Subcutaneous adipose tissue (tissue), 4 donors: ENCODE measurements around the gene RAI1. TPM values are rescaled to one million over a fixed set of nuclear protein-coding genes. Genes with fewer than 3 reads are reported as not detected.

Experiments used
- total RNA-seq, 4 donors: library from RNA; depleted of rRNA; stranded (reverse); fragments of >200 nt; gene quantifications; one replicate each; pipeline ENCODE4 v1.1.0, GENCODE V29; 2016
- TF ChIP-seq, protein P1 (sequence below): fragments of 450-650 bp; IDR thresholded peaks from one replicate; pipeline ENCODE4 v1.5.1; 2016; ENCODE audit warnings: low read depth, mild to moderate bottlenecking, control low read depth, antibody characterized with exemption, moderate library complexity

RAI1 gene
- total RNA-seq, 4 donors from 2014 or later: 4.1 to 20.0 (median 7.5) TPM

DNA sequence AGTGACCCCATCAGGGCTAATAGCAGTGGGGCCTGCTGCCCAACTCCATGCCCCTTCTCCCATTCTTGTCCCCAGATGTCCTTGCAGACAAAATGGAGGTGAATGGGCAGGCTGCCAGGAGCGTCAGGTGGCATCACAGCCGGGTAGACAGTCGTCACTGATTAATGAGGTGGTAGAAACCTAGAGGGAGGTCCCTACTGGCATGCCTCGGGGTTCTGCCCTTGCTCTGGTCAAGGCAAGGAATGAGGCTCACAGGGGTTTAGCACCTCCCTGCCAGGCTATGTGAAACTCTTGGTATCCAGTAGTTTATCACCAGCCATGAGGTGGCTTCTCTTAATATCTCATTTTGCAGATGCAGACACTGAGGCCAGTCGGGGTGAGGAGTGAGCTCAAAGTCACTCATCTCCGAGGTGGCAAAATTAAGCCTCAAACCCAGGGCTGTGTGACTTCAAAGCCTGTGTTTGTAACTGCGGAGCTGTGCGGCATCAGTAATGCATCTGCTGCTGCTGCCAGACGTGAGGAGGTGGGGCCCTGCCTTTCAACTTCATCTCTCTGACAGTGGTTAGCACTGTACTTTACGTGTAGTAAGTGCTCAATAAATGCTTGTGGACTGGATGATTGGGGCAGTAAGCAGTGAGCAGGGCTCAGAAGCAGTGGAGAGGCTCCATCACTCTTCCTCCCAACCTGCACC is 21.3 kb downstream of the RAI1 start:
- TF ChIP-seq, protein P1, sequence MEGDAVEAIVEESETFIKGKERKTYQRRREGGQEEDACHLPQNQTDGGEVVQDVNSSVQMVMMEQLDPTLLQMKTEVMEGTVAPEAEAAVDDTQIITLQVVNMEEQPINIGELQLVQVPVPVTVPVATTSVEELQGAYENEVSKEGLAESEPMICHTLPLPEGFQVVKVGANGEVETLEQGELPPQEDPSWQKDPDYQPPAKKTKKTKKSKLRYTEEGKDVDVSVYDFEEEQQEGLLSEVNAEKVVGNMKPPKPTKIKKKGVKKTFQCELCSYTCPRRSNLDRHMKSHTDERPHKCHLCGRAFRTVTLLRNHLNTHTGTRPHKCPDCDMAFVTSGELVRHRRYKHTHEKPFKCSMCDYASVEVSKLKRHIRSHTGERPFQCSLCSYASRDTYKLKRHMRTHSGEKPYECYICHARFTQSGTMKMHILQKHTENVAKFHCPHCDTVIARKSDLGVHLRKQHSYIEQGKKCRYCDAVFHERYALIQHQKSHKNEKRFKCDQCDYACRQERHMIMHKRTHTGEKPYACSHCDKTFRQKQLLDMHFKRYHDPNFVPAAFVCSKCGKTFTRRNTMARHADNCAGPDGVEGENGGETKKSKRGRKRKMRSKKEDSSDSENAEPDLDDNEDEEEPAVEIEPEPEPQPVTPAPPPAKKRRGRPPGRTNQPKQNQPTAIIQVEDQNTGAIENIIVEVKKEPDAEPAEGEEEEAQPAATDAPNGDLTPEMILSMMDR: no peak

DNA sequence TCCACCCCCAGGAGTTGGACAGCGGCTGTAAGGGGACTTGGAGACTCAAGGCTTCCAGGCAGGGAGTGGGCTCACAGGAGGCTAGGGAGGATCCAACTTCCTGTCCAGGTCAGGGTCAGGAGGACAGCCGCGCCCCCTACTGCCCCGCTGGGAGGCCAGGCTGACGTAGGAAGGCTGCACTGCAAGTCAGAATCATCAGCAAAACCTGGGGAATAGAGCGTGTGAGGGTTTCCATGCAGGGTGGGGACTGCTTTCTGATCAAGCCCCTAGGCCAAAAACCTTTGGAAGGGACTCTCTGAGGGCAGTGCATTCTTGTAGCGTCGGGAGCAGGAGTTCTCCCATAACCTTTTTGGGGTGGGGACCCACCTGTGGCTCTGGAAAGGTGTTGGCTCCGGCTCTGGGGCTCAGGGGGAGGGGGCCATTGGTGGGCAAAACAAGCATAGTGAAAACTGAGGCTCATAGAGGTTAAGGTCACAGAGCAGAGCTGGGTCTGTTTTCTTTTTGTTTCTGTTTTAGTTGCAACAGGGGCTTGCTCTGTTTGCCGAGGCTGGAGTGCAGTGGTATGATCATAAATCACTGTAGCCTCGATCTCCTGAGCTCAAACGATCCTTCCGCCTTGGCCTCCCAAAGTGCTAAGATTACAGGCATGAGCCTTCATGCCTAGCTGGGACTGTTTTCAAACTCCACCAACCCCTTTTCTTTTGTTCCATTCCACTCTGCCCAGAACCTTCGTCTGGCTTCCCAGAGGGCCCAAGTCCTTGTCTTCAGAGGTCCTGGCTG is 22.1 kb downstream of the RAI1 start:
- TF ChIP-seq, protein P1: no peak

DNA sequence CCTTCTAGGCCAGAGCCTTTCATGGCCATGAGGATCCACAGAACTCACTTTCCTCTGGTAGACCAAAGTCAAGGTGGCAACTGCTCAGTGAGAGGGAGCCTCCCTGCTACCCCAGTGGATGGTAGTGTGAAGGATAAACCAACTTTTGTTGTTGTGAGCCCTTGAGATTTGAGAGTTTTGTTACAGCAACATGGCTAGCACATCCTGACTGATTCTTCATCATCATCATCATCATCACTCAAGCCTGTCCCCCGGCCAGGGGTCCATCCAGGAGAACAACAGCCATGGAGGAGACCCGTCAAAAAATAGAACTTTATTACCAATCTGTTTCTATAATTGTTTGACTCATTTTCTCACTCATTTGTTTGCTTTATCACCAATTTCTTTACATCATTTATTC is 23.7 kb downstream of the RAI1 start:
- TF ChIP-seq, protein P1: no peak

DNA sequence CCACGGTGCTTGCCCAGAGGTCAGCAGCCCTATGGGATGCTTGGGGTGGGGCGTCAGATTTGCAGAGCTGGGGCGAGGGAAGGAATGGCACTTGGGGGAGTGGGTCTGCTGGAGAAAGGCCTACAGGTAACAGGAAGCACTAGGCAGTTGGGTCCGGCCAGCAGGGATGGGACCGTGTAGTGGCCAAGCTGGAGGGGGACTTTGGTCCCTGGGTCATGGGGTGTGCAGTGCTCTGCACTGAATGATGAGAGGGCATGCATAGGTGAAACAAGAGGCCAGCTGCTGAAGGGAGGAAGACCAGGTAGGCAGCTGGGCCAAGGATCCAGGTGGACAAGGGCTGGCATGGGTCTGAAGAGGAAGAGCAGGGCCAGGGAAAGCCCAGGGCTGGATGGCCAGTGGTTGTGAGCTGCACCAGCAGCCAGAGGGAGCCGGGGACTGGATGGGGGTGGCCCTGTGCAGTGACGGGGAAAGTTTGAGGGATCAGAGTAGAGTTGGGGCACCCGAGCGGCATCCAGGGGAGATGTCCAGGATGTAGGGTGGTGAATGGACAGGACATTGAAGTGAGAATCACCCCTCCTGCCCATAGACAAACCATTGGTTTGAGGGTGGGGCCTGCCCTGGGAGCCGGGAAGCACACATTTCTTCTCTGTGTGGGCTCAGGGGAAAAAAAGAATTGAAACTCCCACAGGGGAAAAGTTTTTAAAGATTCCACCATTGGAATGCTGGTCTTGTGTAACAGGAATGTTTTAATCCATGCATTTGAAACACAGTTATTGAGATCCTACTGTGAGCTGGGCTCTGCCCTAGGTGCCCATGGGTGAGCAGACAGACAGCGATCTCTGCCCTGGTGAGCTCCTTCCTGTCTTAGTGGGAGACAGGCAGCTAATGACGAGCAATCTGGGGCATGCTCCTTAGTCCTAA is 25.1 kb downstream of the RAI1 start:
- TF ChIP-seq, protein P1: no peak

DNA sequence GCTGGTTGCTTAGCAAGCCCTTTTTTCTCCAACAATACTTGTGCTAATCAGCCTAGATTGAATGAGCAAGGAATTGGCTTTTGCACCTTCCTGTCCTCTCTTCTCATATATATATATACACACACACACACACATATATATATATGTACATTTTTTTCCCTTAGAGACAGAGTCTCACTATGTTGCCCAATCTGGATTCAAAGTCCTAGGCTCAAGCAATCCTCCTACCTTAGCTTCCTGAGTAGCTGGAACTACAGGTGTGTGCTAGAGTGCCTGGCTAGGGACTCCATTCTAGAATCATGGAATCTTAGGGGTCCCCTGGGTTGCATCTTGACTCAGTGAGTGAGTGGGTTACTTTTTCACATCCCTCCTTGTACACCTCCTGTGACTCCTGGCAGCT is 27.0 kb downstream of the RAI1 start:
- TF ChIP-seq, protein P1: no peak

DNA sequence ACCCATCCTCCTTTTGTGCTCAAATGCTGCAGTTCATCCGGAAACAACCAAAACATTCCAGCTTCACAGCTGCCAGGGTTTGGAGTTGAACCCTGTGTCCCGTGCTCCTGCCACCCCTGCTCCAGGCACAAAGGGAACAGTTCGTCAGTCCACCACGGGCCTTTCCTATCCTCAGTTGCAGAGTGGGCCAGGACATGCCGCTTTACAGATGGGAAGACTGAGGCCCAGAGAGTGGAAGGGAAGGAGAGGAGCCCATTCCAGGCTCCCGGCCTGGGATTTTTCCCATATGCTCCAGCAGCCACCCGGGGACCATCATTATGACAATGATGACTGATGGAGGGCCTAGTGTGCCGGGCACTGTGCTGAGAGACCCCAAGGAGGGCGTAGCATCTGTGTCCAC is 27.6 kb downstream of the RAI1 start:
- TF ChIP-seq, protein P1: no peak
